Naive thymus-derived CD4-positive, alpha-beta T cell (primary cell): ENCODE results near the gene RAP1A. TPM values are rescaled to one million over a fixed set of nuclear protein-coding genes. Genes with fewer than 3 reads are reported as not detected.

Experiments
- polyA plus RNA-seq, 2 donors: library from polyadenylated mRNA; unstranded; fragments of 300-500 nt; fragmentation: Illumina TruSeq; gene quantifications; one replicate each; pipeline ENCODE4 v1.2.3, GENCODE V29; 2021
- total RNA-seq, 6 experiments: library from RNA in 5 of 6; stranded (reverse) in 5 of 6; gene quantifications; 1 replicate in 5 of 6; 2 replicates in 1 of 6; pipeline ENCODE4 v1.2.3 and lab custom pipeline; 2021 to 2026

Gene RAP1A
- total and polyA plus RNA-seq, 7 experiments from 2014 or later = 37.6 to 183 (median 100) TPM

Other genes starting within 250 kb of the RAP1A start
- 10 to 100 TPM in 1 of 5 experiments, 1 to 10 TPM in 3, under 1 TPM in 1; 0.68 to 12.5 (median 8.4) TPM for gene OVGP1, start 192.1 kb upstream of the RAP1A start, total RNA-seq
- gene OVGP1, start 192.1 kb upstream of the RAP1A start, polyA plus RNA-seq = 1 to 10 TPM in 1 of 2 donors, under 1 TPM in 1; 0.38 to 1.6 TPM
- 10 to 100 TPM; 20.7 to 39.9 (median 29.5) TPM for gene WDR77, start 170.5 kb upstream of the RAP1A start, total RNA-seq
- 10 to 100 TPM; 42.4 to 44.7 TPM for gene WDR77, start 170.5 kb upstream of the RAP1A start, polyA plus RNA-seq
- gene ATP5PB, start 170.3 kb upstream of the RAP1A start, total RNA-seq = 100 to 1,000 TPM in 2 of 5 experiments, 10 to 100 TPM in 3; 64.9 to 298 (median 98.7) TPM
- 100 to 1,000 TPM; 280 to 437 TPM for gene ATP5PB, start 170.3 kb upstream of the RAP1A start, polyA plus RNA-seq
- gene C1orf162, start 145.8 kb upstream of the RAP1A start, total RNA-seq = 100 to 1,000 TPM in 2 of 5 experiments, 10 to 100 TPM in 3; 15.3 to 117 (median 95.2) TPM
- 100 to 1,000 TPM; 330 to 407 TPM for gene C1orf162, start 145.8 kb upstream of the RAP1A start, polyA plus RNA-seq
- gene ADORA3, start 116.2 kb upstream of the RAP1A start, total RNA-seq = 1 to 10 TPM in 2 of 5 experiments, under 1 TPM in 1, not detected in 2; 0.66 to 1.6 (median 1.0) TPM
- gene ADORA3, start 116.2 kb upstream of the RAP1A start, polyA plus RNA-seq = not detected
- gene TMIGD3, start 116.2 kb upstream of the RAP1A start, total RNA-seq = under 1 TPM in 1 of 5 experiments, not detected in 4; 0.41 TPM
- not detected for gene TMIGD3, start 116.2 kb upstream of the RAP1A start, polyA plus RNA-seq
- 1 to 10 TPM in 2 of 5 experiments, under 1 TPM in 1, not detected in 2; 0.94 to 5.6 (median 2.3) TPM for gene INKA2, start 119.6 kb downstream of the RAP1A start, total RNA-seq
- not detected for gene INKA2, start 119.6 kb downstream of the RAP1A start, polyA plus RNA-seq
- 10 to 100 TPM; 12.7 to 27.0 (median 18.7) TPM for gene DDX20, start 136.1 kb downstream of the RAP1A start, total RNA-seq
- gene DDX20, start 136.1 kb downstream of the RAP1A start, polyA plus RNA-seq = 10 to 100 TPM; 11.6 to 20.7 TPM